ENCODE results near the gene RASIP1.
A peak's percentile ranks its signal among the peaks of the same experiment; 100 is the strongest.
"Not testable (repeated sequence)": the region's sequence is repeated elsewhere in the genome, so short reads cannot be mapped to it uniquely, and the experiment has no call there.

Gene RASIP1

GRCh38 chr19:48695743-48696352, 44.6 kb downstream of the RASIP1 start, which contains the start of gene FUT2:
FUT2 (plus strand) TSS chr19:48695971; CDS start chr19:48702957, 6,986 bp downstream.
- no peaks in the 10 kb centered on the region for H3K36me3 ChIP-seq (ENCODE audit: control insufficient read depth, insufficient read depth, low read length)
- no peaks in the 10 kb centered on the region for H3K79me2 ChIP-seq
- no peaks in the 10 kb centered on the region for H3K27me3 ChIP-seq (ENCODE audit: control insufficient read depth, insufficient read depth, low read length)
- no peak within 1 kb of the TSS for H3K9ac ChIP-seq
- peak within 1 kb of the TSS; percentile 37 for H3K27ac ChIP-seq
- H2AFZ ChIP-seq, result peak within 1 kb of the TSS; percentile 75
- H3K9me3 ChIP-seq (ENCODE audit: control insufficient read depth, low read length), result no peaks in the 10 kb centered on the region
- H3K4me2 ChIP-seq (ENCODE audit: low read length), result peak within 1 kb of the TSS; percentile 20
- peaks cover 6% of the 10 kb centered on the region for H3K4me1 ChIP-seq
- no peak for TF ChIP-seq CTCF (IDR thresholded peaks at IDR 0.05)
- H3K4me3 ChIP-seq (ENCODE audit: low read depth, low read length), result no peak within 1 kb of the TSS

- H3K9ac ChIP-seq; H3K9me3 ChIP-seq (ENCODE audit: control insufficient read depth, low read length); H3K4me1 ChIP-seq; H3K79me2 ChIP-seq; H2AFZ ChIP-seq; H3K4me3 ChIP-seq (ENCODE audit: low read depth, low read length); H3K27me3 ChIP-seq (ENCODE audit: control insufficient read depth, insufficient read depth, low read length); H3K4me2 ChIP-seq (ENCODE audit: low read length); H3K36me3 ChIP-seq (ENCODE audit: control insufficient read depth, insufficient read depth, low read length); H3K27ac ChIP-seq: not testable (repeated sequence)
Observed at GRCh38 chr19:48693629-48694028, 46.8 kb downstream of the RASIP1 start.

GRCh38 chr19:48689449-48689848, 51.0 kb downstream of the RASIP1 start:
- TF ChIP-seq CTCF (IDR thresholded peaks at IDR 0.05), result no peak
- H3K4me2 ChIP-seq (ENCODE audit: low read length), result no peak overlapping the region
- H3K9ac ChIP-seq, result no peak overlapping the region
- H3K4me3 ChIP-seq (ENCODE audit: low read depth, low read length), result no peak overlapping the region
- no peaks in the 10 kb centered on the region for H3K36me3 ChIP-seq (ENCODE audit: control insufficient read depth, insufficient read depth, low read length)
- H3K27ac ChIP-seq, result no peak overlapping the region
- H3K4me1 ChIP-seq, result no peaks in the 10 kb centered on the region
- no peaks in the 10 kb centered on the region for H3K9me3 ChIP-seq (ENCODE audit: control insufficient read depth, low read length)
- H3K79me2 ChIP-seq, result no peaks in the 10 kb centered on the region
- H3K27me3 ChIP-seq (ENCODE audit: control insufficient read depth, insufficient read depth, low read length), result no peaks in the 10 kb centered on the region
- no peak overlapping the region for H2AFZ ChIP-seq

DNA sequence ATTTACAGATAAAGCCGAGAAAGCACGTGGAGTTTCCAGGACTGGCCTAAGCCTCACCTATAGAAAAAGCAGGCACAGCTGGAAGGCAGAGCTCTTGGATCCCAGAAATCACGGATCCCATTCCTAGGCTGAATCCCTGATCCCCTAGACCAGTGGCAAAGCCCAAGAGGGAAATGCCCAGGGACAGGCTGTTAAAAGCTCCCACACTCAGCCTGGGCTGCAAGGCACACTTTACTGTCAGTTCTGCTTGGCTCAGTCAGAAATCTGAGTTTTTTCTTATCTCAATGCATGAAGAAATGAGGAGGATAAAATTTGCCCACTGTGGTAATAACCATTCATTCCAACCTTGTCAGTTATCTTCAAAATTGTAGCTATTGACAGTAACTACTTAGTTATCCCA, 52.6 kb downstream of the RASIP1 start:
- no peak overlapping the region for H3K4me3 ChIP-seq (ENCODE audit: low read depth, low read length)
- no peaks in the 10 kb centered on the region for H3K9me3 ChIP-seq (ENCODE audit: control insufficient read depth, low read length)
- no peak overlapping the region for H3K27ac ChIP-seq
- no peak overlapping the region for H3K4me2 ChIP-seq (ENCODE audit: low read length)
- no peaks in the 10 kb centered on the region for H3K27me3 ChIP-seq (ENCODE audit: control insufficient read depth, insufficient read depth, low read length)
- H3K4me1 ChIP-seq, result no peaks in the 10 kb centered on the region
- H3K36me3 ChIP-seq (ENCODE audit: control insufficient read depth, insufficient read depth, low read length), result no peaks in the 10 kb centered on the region
- no peak overlapping the region for H2AFZ ChIP-seq
- H3K9ac ChIP-seq, result no peak overlapping the region
- no peaks in the 10 kb centered on the region for H3K79me2 ChIP-seq
- no peak for TF ChIP-seq CTCF (IDR thresholded peaks at IDR 0.05)

GRCh38 chr19:48686637-48687036, 53.8 kb downstream of the RASIP1 start:
- H3K9me3 ChIP-seq (ENCODE audit: control insufficient read depth, low read length); H3K36me3 ChIP-seq (ENCODE audit: control insufficient read depth, insufficient read depth, low read length); H3K9ac ChIP-seq; H3K4me2 ChIP-seq (ENCODE audit: low read length); H3K4me3 ChIP-seq (ENCODE audit: low read depth, low read length); H3K27me3 ChIP-seq (ENCODE audit: control insufficient read depth, insufficient read depth, low read length); H3K79me2 ChIP-seq; H2AFZ ChIP-seq; H3K4me1 ChIP-seq; H3K27ac ChIP-seq: not testable (repeated sequence)

DNA sequence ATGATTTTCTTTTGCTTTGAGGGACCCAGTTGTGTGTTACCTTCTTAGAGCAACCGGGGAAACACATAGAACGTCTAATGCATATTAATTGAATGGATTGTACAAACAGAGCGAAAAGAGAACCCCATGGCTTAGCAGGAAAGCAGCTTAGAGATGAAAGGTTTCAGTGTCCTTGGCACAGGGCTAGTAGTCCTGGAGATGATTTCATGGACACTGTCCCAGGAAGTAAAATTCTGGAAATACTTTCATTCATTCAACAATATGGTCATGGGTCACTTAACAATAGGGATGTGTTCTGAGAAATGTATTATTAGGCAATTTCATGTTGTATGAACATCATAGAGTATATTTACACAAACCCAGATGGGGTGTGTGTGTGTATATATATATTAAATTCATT, 54.3 kb downstream of the RASIP1 start:
- Histone ChIP-seq H3K4me1 (no peaks in the 10 kb centered on the region), H3K9me3 (ENCODE audit: control insufficient read depth, low read length) (no peaks in the 10 kb centered on the region), H3K27me3 (ENCODE audit: control insufficient read depth, insufficient read depth, low read length) (no peaks in the 10 kb centered on the region), H2AFZ (no peak overlapping the region), H3K27ac (no peak overlapping the region), H3K9ac (no peak overlapping the region), H3K36me3 (ENCODE audit: control insufficient read depth, insufficient read depth, low read length) (no peaks in the 10 kb centered on the region), H3K4me3 (ENCODE audit: low read depth, low read length) (no peak overlapping the region), H3K4me2 (ENCODE audit: low read length) (no peak overlapping the region), H3K79me2 (no peaks in the 10 kb centered on the region)
- no peak for TF ChIP-seq CTCF (IDR thresholded peaks at IDR 0.05)

Data from parathyroid adenoma (tissue), 2 donors.